NCI-H187 treated with DMSO at 0.1 percent for 48 hours (cell line): Measurements from ENCODE around the gene C1orf35.

Experiments used
- DNase-seq: peaks from one replicate; lab custom pipeline; 2025; lab: John Stamatoyannopoulos, UW

Gene C1orf35

DNA sequence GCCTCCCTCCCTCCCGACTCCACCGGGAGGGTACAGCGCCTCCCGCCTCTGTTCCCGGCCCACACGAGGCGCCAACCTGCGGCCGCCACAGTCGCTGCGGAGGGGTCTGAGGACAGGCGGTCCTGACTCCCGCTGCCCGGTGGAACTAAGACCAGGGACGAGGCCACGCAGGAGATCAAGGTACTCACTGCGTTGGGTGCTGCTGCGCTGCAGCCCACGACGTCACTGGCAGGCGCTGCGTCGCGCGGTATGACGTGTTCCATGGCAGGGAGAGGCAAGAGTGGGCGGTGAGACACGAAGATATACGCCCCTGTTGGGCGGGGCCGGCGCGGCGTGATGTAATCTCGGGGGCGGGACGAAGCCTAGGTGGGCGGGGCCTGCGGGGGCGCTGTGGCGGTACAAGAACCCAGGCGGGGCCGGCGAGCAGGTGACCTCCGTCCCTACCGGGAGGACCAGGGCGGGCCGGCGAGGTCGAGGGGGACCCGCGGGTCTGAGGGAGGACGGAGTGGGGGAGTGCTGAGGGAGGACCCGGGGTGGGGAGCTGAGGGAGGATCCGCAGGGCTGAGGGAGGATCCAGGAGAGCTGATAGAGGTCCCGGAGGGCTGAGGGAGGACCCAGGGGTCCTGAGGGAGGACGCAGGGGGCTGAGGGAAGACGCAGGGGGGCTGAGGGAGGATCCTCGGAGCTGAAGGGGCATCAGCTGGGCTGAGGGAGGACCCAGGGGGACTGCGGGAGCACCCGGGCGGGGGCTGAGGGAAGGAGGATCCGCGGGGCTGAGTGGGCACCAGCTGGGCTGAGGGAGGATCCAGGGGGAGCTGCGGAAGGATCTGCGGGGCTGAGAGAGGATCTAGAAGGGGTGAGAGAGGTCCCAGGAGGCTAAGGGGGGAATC lies 6.2 kb upstream of the C1orf35 start, which contains the start of gene MRPL55:
TSS of gene MRPL55 (minus strand) at position 227 of the 889 bp plus-strand sequence. CDS start 1,039 bp downstream, outside the sequence.
- peak; percentile 38 for DNase-seq

DNA sequence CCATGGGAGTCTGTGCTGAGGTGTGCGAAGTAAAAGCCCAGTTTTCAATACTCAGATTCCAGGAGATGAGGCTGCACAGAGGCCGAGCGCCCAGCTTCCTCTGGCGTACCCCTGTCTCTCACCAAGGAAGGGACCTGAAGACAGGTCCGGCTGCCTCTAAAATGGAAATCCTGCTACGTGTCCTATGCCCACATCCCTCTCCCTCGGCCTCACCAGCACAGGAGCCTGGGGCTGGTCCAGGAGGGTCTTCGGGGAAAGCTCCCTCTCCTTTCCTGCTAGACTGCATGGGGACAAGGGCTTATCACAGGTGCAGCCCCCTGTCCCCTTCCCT lies 5.6 kb upstream of the C1orf35 start:
- no peak for DNase-seq

DNA sequence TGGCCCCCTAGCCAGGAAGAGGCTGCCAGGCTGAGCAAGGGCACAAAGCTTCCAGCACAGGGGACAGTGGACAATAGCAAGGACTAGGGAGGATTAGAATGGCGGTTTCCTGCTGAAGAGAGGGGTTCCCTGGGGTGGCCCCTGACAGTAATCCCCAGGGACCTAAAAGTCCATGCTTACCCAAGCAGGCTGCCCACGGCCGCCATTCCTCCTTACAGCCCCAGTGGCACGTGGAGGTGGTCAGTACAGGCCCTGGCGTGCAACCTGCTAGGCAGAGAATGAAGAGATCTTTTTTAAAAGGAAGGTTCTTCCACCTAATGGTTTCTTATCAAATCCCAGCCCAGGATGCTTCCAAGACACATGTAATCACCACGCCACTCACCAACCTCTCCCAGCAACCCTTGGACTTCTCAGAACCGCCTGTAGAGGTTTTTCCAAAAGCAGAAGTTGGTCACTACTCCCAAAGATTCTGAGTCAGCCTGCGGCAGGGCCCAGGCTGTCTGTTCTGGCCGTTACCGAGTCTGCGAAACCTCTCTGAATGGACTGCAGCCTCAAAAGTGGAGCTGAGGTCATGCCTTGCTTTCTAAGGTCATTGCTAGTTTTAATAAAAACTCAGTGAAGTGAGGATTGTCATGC lies 5.0 kb upstream of the C1orf35 start:
- DNase-seq, result no peak

DNA sequence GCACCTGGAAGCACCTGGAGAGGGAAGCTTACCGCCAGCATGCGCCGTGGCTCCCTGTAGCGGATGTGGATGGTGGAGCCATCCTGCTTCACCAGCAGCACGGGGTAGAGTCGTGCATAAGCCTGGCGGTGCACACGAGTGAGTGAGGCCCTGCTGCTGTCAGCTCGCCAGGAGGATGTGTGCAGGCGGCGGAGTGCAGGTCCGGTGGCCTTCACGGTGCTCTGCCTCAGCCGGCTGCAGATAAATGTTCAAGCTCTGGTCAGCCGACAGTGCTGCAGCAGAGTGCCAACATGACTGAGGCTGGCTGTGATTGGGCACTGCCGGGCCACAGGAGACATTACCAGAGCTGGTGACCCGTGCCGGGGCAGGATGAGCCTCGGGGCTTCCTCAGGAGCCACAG lies 4.5 kb upstream of the C1orf35 start:
- DNase-seq, result no peak

DNA sequence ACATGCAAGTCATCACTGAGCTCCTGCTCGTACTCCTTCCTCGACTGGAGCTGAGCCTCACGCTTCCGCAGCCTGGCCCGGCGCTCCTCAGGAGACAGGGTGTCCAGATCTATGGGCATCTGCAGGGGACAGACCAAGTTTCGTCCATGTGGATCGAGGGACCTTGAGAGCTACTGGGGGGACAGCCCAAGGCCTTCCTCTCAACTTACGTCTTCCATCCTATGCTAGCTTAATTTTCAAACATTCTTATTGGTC lies 3.6 kb upstream of the C1orf35 start:
- no peak for DNase-seq

DNA sequence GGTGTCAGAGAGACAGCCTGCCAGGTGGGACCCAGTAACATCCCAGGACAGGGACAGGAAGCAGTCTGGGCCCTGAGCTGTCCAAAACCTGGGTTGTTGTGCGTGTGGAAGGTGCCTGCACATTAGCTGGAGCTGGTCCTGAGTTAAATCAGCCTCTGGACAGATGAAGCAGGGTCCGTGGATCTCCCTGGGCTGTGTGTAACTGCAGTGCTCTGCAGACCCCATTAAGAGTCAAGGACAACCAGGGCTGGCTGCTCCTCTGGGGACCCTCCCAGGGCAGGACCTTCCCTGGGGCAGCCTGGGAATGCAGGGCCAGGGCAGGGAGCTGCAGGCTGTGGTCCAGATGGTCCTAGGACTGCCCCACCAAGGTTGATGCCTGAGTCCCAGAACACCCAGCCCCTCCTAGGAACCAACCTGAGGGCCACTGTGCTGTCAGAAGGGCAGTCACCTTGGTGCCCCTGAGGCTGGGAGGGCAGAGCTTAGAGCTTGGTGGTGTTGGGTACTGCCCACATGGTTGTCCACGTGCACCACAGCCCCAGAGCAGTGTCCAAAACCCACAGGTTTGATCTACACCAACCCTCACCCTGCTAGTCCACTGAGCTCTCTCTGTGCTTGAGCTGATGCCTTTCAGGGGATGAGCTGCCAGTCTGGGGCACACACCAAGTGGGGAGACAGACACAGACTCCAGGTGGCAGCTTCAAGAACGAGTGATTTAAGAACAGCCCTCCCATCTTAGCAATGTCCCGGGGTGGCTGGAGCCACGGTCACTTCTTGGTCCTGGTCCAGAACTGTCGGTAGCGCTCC lies 3.1 kb upstream of the C1orf35 start:
- DNase-seq, result no peak

DNA sequence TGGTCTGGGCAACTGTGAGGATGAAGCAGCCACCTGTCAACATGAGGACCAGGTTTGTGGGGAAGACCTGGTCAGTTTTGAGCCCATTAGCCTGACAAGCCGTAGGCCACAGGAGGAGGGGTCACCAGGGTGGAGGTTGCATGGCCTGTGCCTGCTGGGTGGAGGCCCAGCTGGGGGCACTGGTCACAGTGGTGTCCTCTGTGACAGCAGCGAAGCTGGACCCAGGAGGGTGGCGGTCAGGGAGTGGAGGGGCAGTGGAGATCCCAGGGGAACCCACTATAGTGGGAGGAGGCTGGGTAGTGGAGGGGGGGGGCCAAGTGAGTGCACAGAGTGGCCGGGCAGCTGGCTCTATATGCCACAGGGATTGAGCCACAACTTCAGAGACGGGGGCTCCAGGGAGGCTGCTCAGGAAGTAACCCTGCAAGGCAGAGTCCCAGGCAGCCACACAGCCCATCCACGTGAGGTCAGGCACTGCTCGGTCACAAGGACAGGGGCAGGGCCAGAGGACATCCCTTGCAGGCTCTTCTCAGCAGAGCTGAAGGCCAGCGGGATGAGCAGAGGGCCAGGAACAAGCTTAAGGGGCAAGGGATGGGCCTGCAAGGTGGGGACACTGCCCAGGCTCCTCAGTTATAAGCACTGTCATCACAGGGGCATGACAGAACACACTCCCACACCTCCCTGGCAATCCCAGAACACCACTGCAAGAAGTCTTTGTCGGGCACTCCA lies 2.3 kb upstream of the C1orf35 start:
- DNase-seq, result no peak

DNA sequence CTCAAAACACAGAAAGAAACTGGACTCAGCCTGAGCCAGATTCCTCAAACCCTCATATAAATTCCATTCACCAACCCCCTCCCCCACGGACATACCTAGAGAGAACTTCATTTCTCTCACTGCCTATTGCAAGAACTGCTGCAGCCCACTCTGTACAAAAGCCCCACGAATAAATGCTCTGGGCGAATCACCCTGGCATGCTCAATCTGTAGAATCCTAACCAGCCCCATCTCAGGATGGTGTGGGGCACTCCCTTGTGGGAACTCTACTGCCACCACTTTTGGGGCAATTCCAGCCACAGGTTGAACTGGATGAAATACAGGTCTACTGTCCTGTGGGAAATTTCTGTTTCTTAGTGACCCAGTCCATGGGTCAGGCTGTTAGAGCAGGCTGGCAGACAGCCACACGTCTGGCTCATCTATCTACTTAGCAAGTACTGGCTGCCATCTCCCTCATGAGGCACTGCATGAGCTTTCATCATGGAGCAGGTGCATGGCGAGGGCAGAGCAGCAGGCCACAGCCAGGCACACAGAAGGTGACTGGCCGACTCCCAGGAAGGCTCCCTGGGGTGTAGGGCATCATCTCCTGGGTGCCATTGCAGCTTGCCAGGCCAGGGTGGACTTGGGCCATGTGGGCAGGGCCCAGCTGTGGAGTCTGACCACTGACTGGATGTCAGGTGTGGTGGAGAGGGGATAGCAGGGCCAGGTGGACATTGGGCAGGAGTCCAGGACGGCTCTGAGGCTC lies 1.6 kb upstream of the C1orf35 start:
- no peak for DNase-seq

DNA sequence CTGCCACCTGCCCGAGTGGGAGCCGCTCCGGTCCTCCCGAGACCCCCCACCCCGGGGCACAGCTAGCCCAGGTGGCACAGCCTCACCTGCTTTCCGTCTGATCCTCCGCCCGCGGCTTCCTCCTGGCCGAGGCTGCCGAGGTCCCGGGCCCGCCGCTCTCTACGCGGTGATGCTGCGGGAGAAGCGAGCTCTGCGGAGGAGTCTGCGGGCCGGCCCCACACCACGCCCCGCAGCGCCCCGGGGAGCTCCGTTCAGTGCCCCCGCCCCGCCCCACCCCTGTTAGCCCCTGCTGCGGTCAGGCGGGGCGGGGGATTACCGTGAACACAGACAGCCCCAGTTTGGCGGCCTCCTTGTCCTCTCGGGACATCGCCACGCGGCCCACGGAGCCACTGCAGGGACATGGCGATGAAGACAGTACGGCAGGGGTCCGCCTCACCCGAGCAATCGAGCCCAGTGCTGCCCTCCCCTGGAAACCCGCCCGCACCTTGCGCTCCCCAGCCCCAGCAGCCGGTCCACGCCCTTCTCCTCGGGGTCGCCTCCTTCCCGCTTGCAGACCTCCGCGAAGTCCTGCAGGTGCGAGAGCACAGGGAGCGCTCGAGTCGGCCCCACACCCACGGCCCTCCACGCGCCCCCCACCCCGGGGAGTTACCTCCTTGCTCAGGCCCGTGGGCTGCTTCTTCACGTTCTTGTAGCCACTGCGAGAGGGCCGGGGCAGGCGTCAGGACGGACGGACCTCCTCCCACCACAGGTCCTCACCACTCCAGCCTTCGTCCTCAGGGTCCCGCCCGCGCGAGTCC lies 933 bp downstream of the C1orf35 start:
- DNase-seq, result no peak

DNA sequence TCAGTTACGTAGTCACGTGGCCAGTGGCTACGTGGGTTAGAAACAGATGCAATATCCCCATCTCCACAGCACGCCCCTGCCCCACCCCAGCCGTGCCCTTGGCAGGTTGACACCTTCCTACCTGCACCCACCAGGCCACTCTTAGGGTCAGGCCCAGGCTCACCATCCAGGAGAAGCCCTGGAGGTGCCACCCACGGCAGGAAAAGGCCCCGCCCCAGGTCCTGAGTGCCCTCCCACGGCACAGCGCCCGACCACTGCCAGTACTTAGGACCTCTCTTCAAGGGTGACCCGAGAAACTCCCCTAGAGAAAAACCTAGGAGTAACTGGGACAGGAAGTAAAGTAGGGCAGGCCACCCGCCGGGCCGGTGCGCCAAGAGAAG lies 1.5 kb downstream of the C1orf35 start:
- no peak for DNase-seq

DNA sequence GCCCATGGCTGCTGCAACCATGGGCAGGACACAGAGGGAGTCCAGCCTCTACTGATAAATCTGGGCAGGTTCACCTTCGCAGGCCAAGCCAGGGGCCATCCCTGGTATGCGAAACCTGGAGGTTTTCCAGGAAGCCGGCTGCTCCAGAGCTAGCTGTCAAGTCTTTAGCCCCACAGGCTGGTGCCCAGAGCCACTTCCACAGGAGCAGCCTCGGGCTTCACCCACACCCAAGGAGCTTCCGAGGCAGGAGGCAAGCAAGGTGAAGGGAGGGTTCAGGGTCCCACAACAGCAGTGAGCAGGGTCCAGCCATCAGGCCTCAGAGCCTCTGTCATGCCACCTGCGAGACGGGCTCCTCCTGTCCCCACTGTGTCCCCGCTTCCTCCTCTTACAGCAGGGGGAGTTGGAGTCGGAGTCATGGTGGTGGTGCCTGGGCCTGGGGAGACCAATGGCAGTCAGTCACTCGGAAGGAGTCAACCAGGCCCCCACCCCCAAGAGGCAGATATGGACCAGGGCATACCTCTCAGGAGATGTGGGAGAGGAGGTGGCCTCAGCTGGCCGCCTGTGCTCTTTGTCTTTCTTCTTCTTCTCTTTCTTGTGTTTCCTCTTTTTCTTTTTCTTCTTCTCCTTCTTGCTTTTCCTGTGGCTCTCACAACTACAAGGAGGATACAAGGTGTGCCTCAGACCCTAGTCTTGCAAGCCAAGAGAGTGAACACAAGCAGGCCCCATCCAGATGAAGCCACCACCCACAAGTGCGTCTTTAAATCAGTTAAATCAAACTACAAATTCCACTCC lies 2.1 kb downstream of the C1orf35 start:
- no peak for DNase-seq

DNA sequence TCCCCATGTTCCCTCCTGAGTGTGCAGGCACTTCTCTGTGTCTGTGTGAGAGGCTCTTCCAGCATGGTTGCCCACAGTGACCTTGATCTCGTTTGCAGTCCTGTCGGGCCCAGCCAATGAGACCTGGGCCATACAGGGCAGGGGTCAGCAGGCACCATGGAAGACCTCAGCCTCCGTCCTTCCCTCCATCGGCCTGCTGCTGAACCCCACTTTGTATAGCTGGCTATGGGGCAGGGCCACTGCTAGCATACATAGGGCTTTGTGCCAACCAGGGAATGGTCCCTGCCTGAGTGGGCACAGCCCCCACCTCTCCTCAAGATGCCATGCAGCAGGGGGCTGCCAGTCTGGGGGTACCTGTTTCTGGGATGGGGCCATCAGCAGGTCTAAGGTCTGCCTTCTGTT lies 3.8 kb downstream of the C1orf35 start:
- DNase-seq, result no peak

DNA sequence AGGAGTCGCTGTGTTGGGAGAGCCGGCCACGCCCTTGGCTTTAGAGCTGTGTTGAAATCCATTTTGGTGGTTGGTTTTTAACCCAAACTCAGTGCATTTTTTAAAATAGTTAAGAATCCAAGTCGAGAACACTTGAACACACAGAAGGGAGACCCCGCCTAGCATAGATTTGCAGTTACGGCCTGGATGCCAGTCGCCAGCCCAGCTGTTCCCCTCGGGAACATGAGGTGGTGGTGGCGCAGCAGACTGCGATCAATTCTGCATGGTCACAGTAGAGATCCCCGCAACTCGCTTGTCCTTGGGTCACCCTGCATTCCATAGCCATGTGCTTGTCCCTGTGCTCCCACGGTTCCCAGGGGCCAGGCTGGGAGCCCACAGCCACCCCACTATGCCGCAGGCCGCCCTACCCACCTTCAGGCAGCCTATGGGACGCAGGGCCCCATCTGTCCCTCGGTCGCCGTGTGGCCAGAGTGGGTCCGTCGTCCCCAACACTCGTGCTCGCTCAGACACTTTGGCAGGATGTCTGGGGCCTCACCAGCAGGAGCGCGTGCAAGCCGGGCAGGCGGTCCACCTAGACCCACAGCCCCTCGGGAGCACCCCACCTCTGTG lies 4.7 kb downstream of the C1orf35 start:
- no peak for DNase-seq

DNA sequence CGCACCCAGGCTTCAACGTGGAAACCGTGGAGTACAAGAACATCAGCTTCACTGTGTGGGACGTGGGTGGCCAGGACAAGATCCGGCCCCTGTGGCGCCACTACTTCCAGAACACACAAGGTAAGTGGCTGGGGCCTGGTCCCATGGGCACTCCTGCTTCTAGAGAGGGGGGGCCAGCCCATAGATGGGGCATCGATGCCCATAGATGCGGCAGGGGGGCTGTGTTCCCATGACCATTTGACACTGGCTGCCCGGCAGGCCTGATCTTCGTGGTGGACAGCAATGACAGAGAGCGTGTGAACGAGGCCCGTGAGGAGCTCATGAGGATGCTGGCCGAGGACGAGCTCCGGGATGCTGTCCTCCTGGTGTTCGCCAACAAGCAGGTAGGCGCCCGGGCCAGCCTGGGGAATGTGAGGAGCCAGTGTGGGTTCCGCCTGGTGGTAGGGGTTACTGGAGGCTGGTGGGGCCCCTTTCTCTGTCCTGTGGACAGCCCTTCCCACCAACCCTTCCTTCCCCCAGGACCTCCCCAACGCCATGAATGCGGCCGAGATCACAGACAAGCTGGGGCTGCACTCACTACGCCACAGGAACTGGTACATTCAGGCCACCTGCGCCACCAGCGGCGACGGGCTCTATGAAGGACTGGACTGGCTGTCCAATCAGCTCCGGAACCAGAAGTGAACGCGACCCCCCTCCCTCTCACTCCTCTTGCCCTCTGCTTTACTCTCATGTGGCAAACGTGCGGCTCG lies 5.6 kb downstream of the C1orf35 start:
- DNase-seq, result no peak

DNA sequence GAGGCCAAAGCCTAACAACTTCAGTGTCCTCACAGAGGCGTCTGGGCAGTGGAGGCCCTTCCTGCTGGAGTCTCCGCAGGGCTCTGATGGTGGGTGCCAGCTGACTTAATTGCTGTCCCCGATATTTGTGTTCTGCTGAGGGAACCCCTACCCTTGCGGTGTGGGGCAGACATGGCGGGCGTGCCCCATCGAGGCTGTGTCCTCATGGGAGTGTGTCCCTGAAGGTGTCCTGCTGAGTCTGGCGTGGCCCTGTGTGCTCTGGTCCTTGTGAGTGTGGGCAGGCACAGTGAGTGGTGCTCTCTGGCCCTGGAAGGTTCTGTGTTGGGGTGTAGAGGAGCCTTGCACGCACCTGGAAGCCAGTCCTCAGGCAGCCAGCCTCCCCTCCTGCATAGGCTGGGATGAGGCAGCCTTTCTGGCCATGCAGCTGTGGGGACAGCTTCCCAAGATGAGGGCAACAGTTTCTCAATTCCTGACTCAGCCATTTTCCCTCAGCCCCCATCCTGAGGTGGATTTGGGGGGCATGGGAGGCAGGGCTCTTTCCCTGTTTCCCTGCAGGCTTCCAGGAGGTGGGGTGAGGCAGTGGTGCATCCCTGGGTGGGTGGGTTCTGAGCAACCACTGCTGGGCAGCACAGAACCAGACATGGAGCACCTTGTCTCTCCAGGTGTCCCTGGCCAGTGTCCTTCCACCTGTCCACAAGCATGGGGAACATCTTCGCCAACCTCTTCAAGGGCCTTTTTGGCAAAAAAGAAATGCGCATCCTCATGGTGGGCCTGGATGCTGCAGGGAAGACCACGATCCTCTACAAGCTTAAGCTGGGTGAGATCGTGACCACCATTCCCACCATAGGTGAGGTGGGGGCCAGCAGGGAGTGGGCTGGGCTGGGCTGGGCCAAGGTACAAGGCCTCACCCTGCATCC lies 6.5 kb downstream of the C1orf35 start:
- no peak for DNase-seq

DNA sequence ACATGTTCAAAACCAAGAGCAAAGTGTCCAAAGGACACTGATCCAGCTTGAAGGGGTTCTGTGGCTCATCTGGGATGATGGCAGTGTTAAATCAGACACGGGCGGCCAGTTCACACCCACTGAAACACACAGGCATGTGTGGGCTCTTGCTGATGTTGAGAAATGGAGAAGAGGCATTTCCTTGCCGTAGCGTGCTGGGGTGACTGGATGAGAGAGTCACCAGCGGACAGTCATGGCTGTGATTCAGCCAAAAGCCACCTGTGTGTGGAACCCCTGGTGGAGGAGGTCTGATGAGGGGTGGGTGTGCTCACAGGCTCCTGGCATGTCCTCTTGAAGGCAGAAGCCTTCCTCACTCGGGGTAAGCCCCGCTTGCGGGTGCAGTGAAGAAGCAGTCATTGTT lies 7.2 kb downstream of the C1orf35 start:
- DNase-seq, result no peak

DNA sequence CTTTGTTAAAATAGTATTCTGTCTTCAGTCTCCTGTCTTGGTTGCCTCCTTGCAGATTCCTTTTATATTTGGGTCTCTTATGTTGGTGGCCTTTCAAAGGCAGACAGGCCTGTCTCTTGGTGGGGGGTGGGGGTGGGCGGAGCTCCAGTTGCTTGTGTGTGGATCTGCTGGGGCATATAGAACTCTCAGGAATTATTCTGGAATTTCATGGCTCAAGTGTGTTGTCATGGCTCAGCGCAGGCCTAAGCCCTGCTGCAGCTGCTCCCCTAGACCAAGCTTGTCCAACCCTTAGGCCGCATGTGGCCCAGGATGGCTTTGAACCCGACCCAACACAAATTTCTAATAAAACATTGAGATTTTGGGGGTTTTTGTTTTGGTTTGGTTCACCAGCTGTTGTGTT lies 8.0 kb downstream of the C1orf35 start:
- DNase-seq, result no peak
